ENCODE measurements around the gene RELN. TPM values are rescaled to one million over a fixed set of nuclear protein-coding genes. Genes with fewer than 3 reads are reported as not detected.

RELN gene
- total RNA-seq, 1 donor from 2014 or later: 14.1 TPM

DNA sequence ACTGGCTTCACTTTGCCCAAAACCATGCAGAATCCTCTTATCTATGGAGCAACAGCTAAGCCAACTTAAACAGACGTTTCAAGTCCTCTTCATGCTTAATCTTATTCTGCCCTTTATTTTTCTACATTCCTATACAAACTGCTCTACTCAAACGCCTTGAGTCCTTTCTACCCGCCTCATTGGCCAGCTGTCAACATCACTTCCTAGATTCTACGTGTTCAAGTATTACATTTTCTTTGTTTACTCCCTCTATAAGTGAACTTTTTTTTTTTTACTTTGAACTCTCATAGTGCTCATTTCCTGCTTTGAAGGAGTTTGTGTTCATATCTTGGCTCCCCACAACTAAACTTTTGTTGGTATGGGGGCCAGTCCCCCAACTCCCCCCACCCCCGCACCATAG is 514.5 kb downstream of the RELN start:
- no peaks in the 10 kb centered on the region for H3K36me3 ChIP-seq (ENCODE audit: control insufficient read depth in 3 of 3, insufficient read depth in 3 of 3, low read length in 3 of 3)
- no peak overlapping the region for H3K27ac ChIP-seq (ENCODE audit: low read depth, low read length)
- H3K27me3 ChIP-seq (ENCODE audit: control insufficient read depth in 3 of 3, insufficient read depth in 3 of 3, low read length in 3 of 3): no peaks in the 10 kb centered on the region
- H3K4me1 ChIP-seq (ENCODE audit: control insufficient read depth in 3 of 3, insufficient read depth in 3 of 3, low read length in 3 of 3): no peaks in the 10 kb centered on the region
- no peaks in the 10 kb centered on the region for H3K9me3 ChIP-seq (ENCODE audit: control insufficient read depth in 3 of 3, low read length in 3 of 3)
- no peak overlapping the region for H3K4me3 ChIP-seq (ENCODE audit: low read length in 3 of 3)
- H3K9ac ChIP-seq (ENCODE audit: low read depth in 1 of 3, low read length in 3 of 3): no peak overlapping the region

DNA sequence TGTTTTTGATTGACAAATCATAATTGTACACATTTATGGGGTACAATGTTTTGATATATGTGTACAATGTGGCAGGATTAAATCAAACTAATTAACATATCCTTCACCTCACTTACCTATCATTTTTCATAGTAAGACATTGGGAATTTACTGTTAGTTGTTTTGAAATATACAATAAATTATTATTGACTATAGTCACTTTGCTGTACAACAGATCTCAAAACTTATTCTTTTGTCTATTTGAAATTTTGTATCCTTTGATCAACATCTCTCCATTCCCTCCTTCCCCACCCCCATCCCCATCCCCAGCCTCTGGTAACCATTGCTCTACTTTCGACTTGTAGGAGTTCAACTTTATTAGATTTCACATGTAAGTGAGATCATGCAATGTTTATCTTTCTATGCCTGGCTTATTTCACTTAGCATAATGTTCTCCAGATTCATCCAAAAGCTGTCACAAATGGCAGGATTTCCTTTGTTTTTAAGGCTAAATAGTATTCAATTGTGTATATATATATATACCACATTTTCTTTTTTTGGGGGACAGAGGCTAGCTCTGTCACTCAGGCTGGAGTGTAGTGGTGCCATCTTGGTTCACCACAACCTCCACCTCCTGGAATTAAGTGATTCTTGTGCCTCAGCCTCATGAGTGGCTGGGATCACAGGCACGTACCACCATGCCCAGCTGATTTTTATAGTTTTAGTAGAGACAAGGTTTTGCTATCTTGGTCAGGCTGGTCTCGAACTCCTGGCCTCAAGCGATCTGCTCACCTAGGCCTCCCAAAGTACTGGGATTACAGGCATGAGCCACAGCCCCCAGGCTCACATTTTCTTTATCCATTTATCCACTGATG is 520.1 kb downstream of the RELN start:
- Histone ChIP-seq H3K27ac (ENCODE audit: low read depth, low read length) (no peak overlapping the region), H3K27me3 (ENCODE audit: control insufficient read depth in 3 of 3, insufficient read depth in 3 of 3, low read length in 3 of 3) (no peaks in the 10 kb centered on the region), H3K4me1 (ENCODE audit: control insufficient read depth in 3 of 3, insufficient read depth in 3 of 3, low read length in 3 of 3) (no peaks in the 10 kb centered on the region), H3K9me3 (ENCODE audit: control insufficient read depth in 3 of 3, low read length in 3 of 3) (no peaks in the 10 kb centered on the region), H3K36me3 (ENCODE audit: control insufficient read depth in 3 of 3, insufficient read depth in 3 of 3, low read length in 3 of 3) (no peaks in the 10 kb centered on the region), H3K9ac (ENCODE audit: low read depth in 1 of 3, low read length in 3 of 3) (no peak overlapping the region), H3K4me3 (ENCODE audit: low read length in 3 of 3) (no peak overlapping the region)

DNA sequence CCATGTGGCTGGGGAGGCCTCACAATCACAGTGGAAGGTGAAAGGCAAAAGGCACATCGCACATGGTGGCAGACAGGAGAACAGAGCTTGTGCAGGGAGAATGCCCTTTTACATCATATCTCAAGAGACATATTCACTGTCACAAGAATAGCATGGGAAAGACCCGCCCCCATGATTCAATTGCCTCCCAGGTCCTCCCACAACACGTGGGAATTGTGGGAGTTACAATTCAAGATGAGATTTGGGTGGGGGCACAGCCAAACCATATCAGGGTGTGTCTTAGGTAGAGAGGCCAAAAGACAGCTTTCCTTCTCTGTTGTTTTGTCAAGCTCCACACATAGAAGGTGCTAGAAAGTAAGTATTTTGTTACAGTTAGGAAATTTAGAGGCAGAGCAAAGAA is 522.6 kb downstream of the RELN start:
- no peaks in the 10 kb centered on the region for H3K36me3 ChIP-seq (ENCODE audit: control insufficient read depth in 3 of 3, insufficient read depth in 3 of 3, low read length in 3 of 3)
- no peaks in the 10 kb centered on the region for H3K27me3 ChIP-seq (ENCODE audit: control insufficient read depth in 3 of 3, insufficient read depth in 3 of 3, low read length in 3 of 3)
- H3K27ac ChIP-seq (ENCODE audit: low read depth, low read length): no peak overlapping the region
- no peak overlapping the region for H3K9ac ChIP-seq (ENCODE audit: low read depth in 1 of 3, low read length in 3 of 3)
- H3K4me1 ChIP-seq (ENCODE audit: control insufficient read depth in 3 of 3, insufficient read depth in 3 of 3, low read length in 3 of 3): no peaks in the 10 kb centered on the region
- H3K9me3 ChIP-seq (ENCODE audit: control insufficient read depth in 3 of 3, low read length in 3 of 3): no peaks in the 10 kb centered on the region
- no peak overlapping the region for H3K4me3 ChIP-seq (ENCODE audit: low read length in 3 of 3)

- no peaks in the 10 kb centered on the region for H3K9me3 ChIP-seq (ENCODE audit: control insufficient read depth in 3 of 3, low read length in 3 of 3)
- H3K9ac ChIP-seq (ENCODE audit: low read depth in 1 of 3, low read length in 3 of 3): no peak overlapping the region
- H3K36me3 ChIP-seq (ENCODE audit: control insufficient read depth in 3 of 3, insufficient read depth in 3 of 3, low read length in 3 of 3): no peaks in the 10 kb centered on the region
- H3K4me3 ChIP-seq (ENCODE audit: low read length in 3 of 3): no peak overlapping the region
- peaks cover 0 to 3% (median 0%) of the 10 kb centered on the region in 3 donors for H3K27me3 ChIP-seq (ENCODE audit: control insufficient read depth in 3 of 3, insufficient read depth in 3 of 3, low read length in 3 of 3)
- no peak overlapping the region for H3K27ac ChIP-seq (ENCODE audit: low read depth, low read length)
- no peaks in the 10 kb centered on the region for H3K4me1 ChIP-seq (ENCODE audit: control insufficient read depth in 3 of 3, insufficient read depth in 3 of 3, low read length in 3 of 3)
These were observed 527.1 kb downstream of the RELN start for GRCh38 chr7:103462358-103462757.

DNA sequence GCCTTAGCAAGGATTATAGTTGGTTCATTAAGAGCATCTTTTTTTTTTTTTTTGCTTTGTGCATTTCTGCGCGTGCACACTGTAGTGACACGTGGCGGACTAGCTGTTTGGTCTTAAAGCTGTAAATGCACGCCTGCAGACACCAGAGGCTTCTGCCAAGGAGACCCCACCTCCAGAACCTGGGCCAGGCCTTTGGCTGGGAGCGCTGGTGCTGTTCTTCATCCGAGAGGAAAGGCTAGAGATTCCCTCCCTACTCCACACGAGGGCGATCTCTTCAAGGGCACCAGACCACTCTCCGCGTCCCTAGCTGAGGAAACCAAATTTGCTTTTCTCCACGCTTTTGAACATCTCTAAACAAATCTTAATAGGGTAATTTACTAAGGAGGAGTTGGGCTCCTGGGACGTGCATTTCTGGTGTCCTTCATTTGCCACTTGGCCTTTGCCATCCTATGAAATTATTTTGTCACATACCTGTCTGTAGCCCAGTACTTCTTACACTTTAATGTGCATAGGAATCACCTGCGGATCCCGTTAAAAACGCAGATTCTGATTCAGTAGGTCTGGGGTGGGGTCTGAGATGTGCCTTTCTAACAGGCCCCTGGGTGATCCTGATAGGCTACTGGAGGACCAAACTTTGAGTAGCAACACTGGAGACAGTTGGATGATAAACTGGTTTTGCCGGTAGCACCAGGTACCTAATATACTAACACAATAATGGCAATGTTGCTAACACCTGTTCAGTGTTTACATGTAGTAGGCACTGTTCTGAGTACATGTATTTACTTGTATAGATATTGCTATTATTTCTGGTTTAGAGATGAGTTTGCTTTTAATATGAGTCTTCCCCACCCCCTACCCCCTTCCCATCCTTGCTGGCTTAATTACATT is 542.1 kb downstream of the RELN start:
- H3K27me3 ChIP-seq (ENCODE audit: control insufficient read depth in 3 of 3, insufficient read depth in 3 of 3, low read length in 3 of 3): peaks cover 32 to 34% (median 32%) of the 10 kb centered on the region in 3 donors

GRCh38 chr7:103446049-103446520 is 543.4 kb downstream of the RELN start, which contains the start of gene SLC26A5:
Gene SLC26A5, minus strand, starts transcription at chr7:103446207. Its CDS starts 24,693 bp downstream, at chr7:103421514.
- peaks cover 32 to 34% (median 32%) of the 10 kb centered on the region in 3 donors for H3K27me3 ChIP-seq (ENCODE audit: control insufficient read depth in 3 of 3, insufficient read depth in 3 of 3, low read length in 3 of 3)
- peaks cover 0 to 8% (median 6%) of the 10 kb centered on the region in 3 donors for H3K4me1 ChIP-seq (ENCODE audit: control insufficient read depth in 3 of 3, insufficient read depth in 3 of 3, low read length in 3 of 3)
- H3K27ac ChIP-seq (ENCODE audit: low read depth, low read length): no peak within 1 kb of the TSS
- no peaks in the 10 kb centered on the region for H3K9me3 ChIP-seq (ENCODE audit: control insufficient read depth in 3 of 3, low read length in 3 of 3)
- peak within 1 kb of the TSS in 2 of 3 donors; percentile 33 to 40 for H3K9ac ChIP-seq (ENCODE audit: low read depth in 1 of 3, low read length in 3 of 3)
- H3K4me3 ChIP-seq (ENCODE audit: low read length in 3 of 3): peak within 1 kb of the TSS; percentile 17 to 56 (median 51)
- no peaks in the 10 kb centered on the region for H3K36me3 ChIP-seq (ENCODE audit: control insufficient read depth in 3 of 3, insufficient read depth in 3 of 3, low read length in 3 of 3)

More for the DNA sequence above, 542.1 kb downstream of the RELN start:
- Histone ChIP-seq H3K9me3 (ENCODE audit: control insufficient read depth in 3 of 3, low read length in 3 of 3) (no peaks in the 10 kb centered on the region), H3K36me3 (ENCODE audit: control insufficient read depth in 3 of 3, insufficient read depth in 3 of 3, low read length in 3 of 3) (no peaks in the 10 kb centered on the region), H3K27ac (ENCODE audit: low read depth, low read length) (no peak overlapping the region), H3K4me3 (ENCODE audit: low read length in 3 of 3) (no peak overlapping the region), H3K9ac (ENCODE audit: low read depth in 1 of 3, low read length in 3 of 3) (no peak overlapping the region), H3K4me1 (ENCODE audit: control insufficient read depth in 3 of 3, insufficient read depth in 3 of 3, low read length in 3 of 3) (peaks cover 0 to 8% (median 6%) of the 10 kb centered on the region in 3 donors)

GRCh38 chr7:103445228-103446048 is 544.0 kb downstream of the RELN start:
- Histone ChIP-seq H3K4me1 (ENCODE audit: control insufficient read depth in 3 of 3, insufficient read depth in 3 of 3, low read length in 3 of 3) (peaks cover 0 to 8% (median 6%) of the 10 kb centered on the region in 3 donors), H3K4me3 (ENCODE audit: low read length in 3 of 3) (peak overlapping the region; percentile 17 to 56 (median 51)), H3K9me3 (ENCODE audit: control insufficient read depth in 3 of 3, low read length in 3 of 3) (no peaks in the 10 kb centered on the region), H3K9ac (ENCODE audit: low read depth in 1 of 3, low read length in 3 of 3) (peak overlapping the region in 2 of 3 donors; percentile 33 to 40), H3K36me3 (ENCODE audit: control insufficient read depth in 3 of 3, insufficient read depth in 3 of 3, low read length in 3 of 3) (no peaks in the 10 kb centered on the region), H3K27me3 (ENCODE audit: control insufficient read depth in 3 of 3, insufficient read depth in 3 of 3, low read length in 3 of 3) (peaks cover 32 to 36% (median 34%) of the 10 kb centered on the region in 3 donors), H3K27ac (ENCODE audit: low read depth, low read length) (no peak overlapping the region)

GRCh38 chr7:103439661-103440060 is 549.8 kb downstream of the RELN start:
- Histone ChIP-seq H3K36me3 (ENCODE audit: control insufficient read depth in 3 of 3, insufficient read depth in 3 of 3, low read length in 3 of 3) (no peaks in the 10 kb centered on the region), H3K4me3 (ENCODE audit: low read length in 3 of 3) (no peak overlapping the region), H3K27ac (ENCODE audit: low read depth, low read length) (no peak overlapping the region), H3K9ac (ENCODE audit: low read depth in 1 of 3, low read length in 3 of 3) (no peak overlapping the region), H3K4me1 (ENCODE audit: control insufficient read depth in 3 of 3, insufficient read depth in 3 of 3, low read length in 3 of 3) (no peaks in the 10 kb centered on the region), H3K27me3 (ENCODE audit: control insufficient read depth in 3 of 3, insufficient read depth in 3 of 3, low read length in 3 of 3) (peaks cover 8 to 11% (median 10%) of the 10 kb centered on the region in 3 donors), H3K9me3 (ENCODE audit: control insufficient read depth in 3 of 3, low read length in 3 of 3) (peaks cover 0 to 3% (median 0%) of the 10 kb centered on the region in 3 donors)

GRCh38 chr7:103437623-103438022 is 551.8 kb downstream of the RELN start:
- Histone ChIP-seq H3K27ac (ENCODE audit: low read depth, low read length) (no peak overlapping the region), H3K4me3 (ENCODE audit: low read length in 3 of 3) (no peak overlapping the region), H3K36me3 (ENCODE audit: control insufficient read depth in 3 of 3, insufficient read depth in 3 of 3, low read length in 3 of 3) (no peaks in the 10 kb centered on the region), H3K9ac (ENCODE audit: low read depth in 1 of 3, low read length in 3 of 3) (no peak overlapping the region), H3K4me1 (ENCODE audit: control insufficient read depth in 3 of 3, insufficient read depth in 3 of 3, low read length in 3 of 3) (no peaks in the 10 kb centered on the region), H3K9me3 (ENCODE audit: control insufficient read depth in 3 of 3, low read length in 3 of 3) (peaks cover 0 to 3% (median 0%) of the 10 kb centered on the region in 3 donors), H3K27me3 (ENCODE audit: control insufficient read depth in 3 of 3, insufficient read depth in 3 of 3, low read length in 3 of 3) (peaks cover 0 to 4% (median 0%) of the 10 kb centered on the region in 3 donors)

All from skeletal muscle tissue (tissue), 4 donors.